Esophagus squamous epithelium (tissue), 5 donors: ENCODE measurements around the gene EGF. TPM values are rescaled to one million over a fixed set of nuclear protein-coding genes. Genes with fewer than 3 reads are reported as not detected.
"Not testable (repeated sequence)": the region's sequence is repeated elsewhere in the genome, so short reads cannot be mapped to it uniquely, and the experiment has no call there.

Experiments used
- DNase-seq: peaks from one replicate; lab custom pipeline; 2025; lab: John Stamatoyannopoulos, UW
- H3K27ac ChIP-seq, 4 donors: fragments of 200-600 bp; sonication (generic); one replicate each; pipeline ENCODE4 v1.5.1; 2016 to 2019; ENCODE audit warnings: mild to moderate bottlenecking in 1 of 4
- H3K27me3 ChIP-seq, 4 donors: fragments of 200-600 bp; sonication (generic); 1 replicate in 3 of 4; 2 replicates in 1 of 4; pipeline versions ENCODE4 v1.5.1 to v1.6.0; 2017 to 2021; ENCODE audit warnings: antibody characterized with exemption in 1 of 4
- H3K36me3 ChIP-seq, 3 donors: fragments of 200-600 bp; sonication (generic); one replicate each; pipeline ENCODE4 v1.5.1; 2016 to 2019
- H3K4me1 ChIP-seq, 3 donors: fragments of 200-600 bp; sonication (generic); one replicate each; pipeline ENCODE4 v1.5.1; 2017 to 2019
- H3K4me3 ChIP-seq, 4 donors: fragments of 200-600 bp; sonication (generic); 1 replicate in 3 of 4; 2 replicates in 1 of 4; pipeline ENCODE4 v1.5.1; 2016 to 2019; ENCODE audit warnings: mild to moderate bottlenecking in 2 of 4, moderate library complexity in 1 of 4
- H3K9me3 ChIP-seq, 3 donors: fragments of 200-600 bp; sonication (generic); one replicate each; pipeline ENCODE4 v1.5.1; 2016 to 2019
- POLR2A ChIP-seq, 4 donors: fragments of 450-650 bp; IDR thresholded peaks; one replicate each; pipeline ENCODE4 v1.6.1; 2017; ENCODE audit warnings: antibody characterized with exemption in 4 of 4, mild to moderate bottlenecking in 4 of 4, moderate library complexity in 3 of 4
- WGBS, 2 donors: methylation state at CpG; one replicate each; pipeline ENCODE4 v1.1.5; 2018; 5-methylcytosine and 5-hydroxymethylcytosine counted together
- intact Hi-C: fragments of 100-400 bp; cut with DNase I; formaldehyde crosslinking; loops from one replicate; pipeline ENCODE4 v1.15.0; 2022
- total RNA-seq, 4 donors: library from RNA; depleted of rRNA; stranded (reverse); fragments of >200 nt; gene quantifications; one replicate each; pipeline ENCODE4 v1.1.0, GENCODE V29; 2016
- TF ChIP-seq, protein P1 (sequence below), 6 experiments: fragments of 450-650 bp in 4 of 6; fragments of 200-600 bp in 2 of 6; sonication (generic) in 2 of 6; IDR thresholded peaks; one replicate each; pipeline ENCODE4 v1.5.1; 2016 to 2019; ENCODE audit warnings: antibody characterized with exemption in 6 of 6, mild to moderate bottlenecking in 4 of 6, moderate library complexity in 4 of 6
- donor health status: DM: yes; HTN: yes; CAD: no.

Gene EGF
- total RNA-seq, 4 donors from 2014 or later: 0.19 to 0.70 (median 0.47) TPM

DNA sequence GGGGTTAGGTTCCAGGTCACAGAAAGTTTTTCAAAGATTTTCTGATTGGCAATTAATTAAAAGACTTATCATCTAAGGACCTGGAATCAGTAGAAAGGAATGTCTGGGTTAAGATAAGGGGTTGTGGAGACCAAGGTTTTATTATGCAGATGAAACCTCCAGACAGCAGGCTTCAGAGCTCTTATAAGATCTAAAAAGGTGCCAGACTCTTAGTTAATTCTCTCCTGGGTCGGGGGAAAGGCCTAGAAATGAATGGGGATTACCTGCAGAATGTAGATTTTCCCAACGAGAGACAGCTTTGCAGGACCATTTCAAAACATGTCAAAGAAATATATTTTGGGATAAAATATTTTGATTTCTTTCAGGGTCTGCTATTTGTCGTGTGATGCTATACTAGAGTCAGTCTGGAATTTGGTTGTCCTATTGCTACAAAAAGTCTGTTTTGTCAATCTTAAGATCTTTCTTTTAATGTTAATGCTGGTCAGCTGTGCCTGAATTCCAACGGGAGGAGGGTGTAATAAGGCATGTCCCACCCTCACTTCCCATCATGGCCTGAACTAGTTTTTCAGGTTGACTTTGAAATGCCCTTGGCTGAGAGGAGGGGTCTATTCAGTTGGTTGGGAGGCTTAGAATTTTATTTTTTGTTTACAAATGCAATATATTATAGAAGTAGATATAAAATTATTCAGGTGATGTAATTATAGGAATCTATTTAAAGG lies 15.8 kb downstream of the EGF start:
- Histone ChIP-seq H3K27me3 (no peaks in the 10 kb centered on the region), H3K4me1 (peaks cover 0 to 8% (median 0%) of the 10 kb centered on the region in 3 donors), H3K27ac (no peak overlapping the region), H3K4me3 (no peak overlapping the region), H3K9me3 (no peaks in the 10 kb centered on the region), H3K36me3 (no peaks in the 10 kb centered on the region)
- intact Hi-C loops: no loop called here
- no peak for TF ChIP-seq POLR2A (IDR thresholded peaks at IDR 0.05)
- TF ChIP-seq, protein P1, sequence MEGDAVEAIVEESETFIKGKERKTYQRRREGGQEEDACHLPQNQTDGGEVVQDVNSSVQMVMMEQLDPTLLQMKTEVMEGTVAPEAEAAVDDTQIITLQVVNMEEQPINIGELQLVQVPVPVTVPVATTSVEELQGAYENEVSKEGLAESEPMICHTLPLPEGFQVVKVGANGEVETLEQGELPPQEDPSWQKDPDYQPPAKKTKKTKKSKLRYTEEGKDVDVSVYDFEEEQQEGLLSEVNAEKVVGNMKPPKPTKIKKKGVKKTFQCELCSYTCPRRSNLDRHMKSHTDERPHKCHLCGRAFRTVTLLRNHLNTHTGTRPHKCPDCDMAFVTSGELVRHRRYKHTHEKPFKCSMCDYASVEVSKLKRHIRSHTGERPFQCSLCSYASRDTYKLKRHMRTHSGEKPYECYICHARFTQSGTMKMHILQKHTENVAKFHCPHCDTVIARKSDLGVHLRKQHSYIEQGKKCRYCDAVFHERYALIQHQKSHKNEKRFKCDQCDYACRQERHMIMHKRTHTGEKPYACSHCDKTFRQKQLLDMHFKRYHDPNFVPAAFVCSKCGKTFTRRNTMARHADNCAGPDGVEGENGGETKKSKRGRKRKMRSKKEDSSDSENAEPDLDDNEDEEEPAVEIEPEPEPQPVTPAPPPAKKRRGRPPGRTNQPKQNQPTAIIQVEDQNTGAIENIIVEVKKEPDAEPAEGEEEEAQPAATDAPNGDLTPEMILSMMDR (IDR thresholded peaks at IDR 0.05): no peak
- 60 to 66% methylated on average over 4 of the region's 4 CpGs for WGBS, 2 donors
- DNase-seq: no peak

DNA sequence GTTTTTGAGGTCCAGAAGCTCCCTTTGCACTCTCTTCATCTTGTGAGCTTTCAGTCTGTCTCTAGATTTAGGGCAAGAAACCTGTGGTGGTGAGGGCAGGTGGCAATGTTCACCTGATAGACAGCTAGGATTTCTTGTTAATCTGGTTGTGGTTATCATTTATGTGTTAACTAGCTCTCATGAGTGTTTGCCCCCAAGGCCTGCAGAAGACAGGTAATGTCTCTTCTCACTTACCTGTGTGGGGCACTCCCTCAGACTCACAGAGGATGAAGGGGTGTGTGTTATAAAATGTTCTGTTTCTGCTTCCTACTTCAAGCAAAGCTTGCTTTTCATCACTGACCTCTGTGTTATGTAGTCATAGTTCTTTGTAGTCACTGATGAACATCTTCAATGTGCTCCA lies 17.8 kb downstream of the EGF start:
- no peaks in the 10 kb centered on the region for H3K9me3 ChIP-seq
- no peak overlapping the region for H3K27ac ChIP-seq
- no peaks in the 10 kb centered on the region for H3K36me3 ChIP-seq
- peaks cover 0 to 8% (median 0%) of the 10 kb centered on the region in 3 donors for H3K4me1 ChIP-seq
- intact Hi-C loops: no loop called here
- no peak for DNase-seq
- no peak overlapping the region for H3K4me3 ChIP-seq
- no peak for TF ChIP-seq POLR2A (IDR thresholded peaks at IDR 0.05)
- H3K27me3 ChIP-seq: no peaks in the 10 kb centered on the region

DNA sequence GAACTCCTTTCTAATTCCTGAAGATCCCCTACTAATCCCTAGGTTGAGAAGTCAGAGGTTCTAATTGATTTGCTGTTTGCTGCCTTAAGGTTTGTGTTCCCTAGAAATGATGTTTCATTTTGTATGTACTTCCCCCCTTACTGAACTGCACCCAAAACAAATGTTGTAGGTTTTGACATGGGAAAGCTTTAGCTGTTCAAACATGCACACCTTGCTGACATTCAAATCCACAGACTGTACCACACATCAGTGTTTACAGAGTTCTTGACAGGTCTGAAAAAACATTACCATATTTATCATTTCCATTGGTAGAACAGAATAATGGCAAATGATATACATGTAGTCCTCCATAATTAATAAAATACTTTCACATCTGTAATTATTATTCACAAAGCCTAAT lies 18.2 kb downstream of the EGF start:
- no peak for DNase-seq
- Histone ChIP-seq H3K4me1 (peaks cover 0 to 8% (median 0%) of the 10 kb centered on the region in 3 donors), H3K36me3 (no peaks in the 10 kb centered on the region), H3K27ac (no peak overlapping the region), H3K27me3 (no peaks in the 10 kb centered on the region), H3K4me3 (no peak overlapping the region), H3K9me3 (no peaks in the 10 kb centered on the region)
- intact Hi-C loops: no loop called here
- no peak for TF ChIP-seq POLR2A (IDR thresholded peaks at IDR 0.05)
- TF ChIP-seq, protein P1 (IDR thresholded peaks at IDR 0.05): no peak

DNA sequence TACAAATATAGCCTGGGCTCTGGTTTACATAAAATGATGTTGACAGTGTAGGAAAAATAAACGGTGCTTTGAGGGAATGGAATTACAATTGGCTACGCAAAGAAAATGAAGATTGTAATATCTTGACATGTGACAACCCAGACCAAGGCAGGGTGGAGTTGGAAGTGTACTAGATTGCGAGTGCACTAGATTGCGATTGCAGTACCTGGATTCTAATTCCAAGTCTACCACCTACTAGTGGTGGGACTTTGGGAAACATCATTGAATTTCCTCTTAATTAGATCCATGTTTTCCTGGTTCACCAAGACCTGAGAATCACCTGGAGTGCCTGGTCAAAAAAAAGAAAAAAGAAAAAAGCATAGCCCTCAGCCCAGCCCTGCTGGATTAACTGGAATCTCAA lies 18.6 kb downstream of the EGF start:
- H3K4me1 ChIP-seq: peaks cover 0 to 8% (median 0%) of the 10 kb centered on the region in 3 donors
- DNase-seq: no peak
- H3K4me3 ChIP-seq: no peak overlapping the region
- no peaks in the 10 kb centered on the region for H3K27me3 ChIP-seq
- H3K36me3 ChIP-seq: no peaks in the 10 kb centered on the region
- H3K9me3 ChIP-seq: no peaks in the 10 kb centered on the region
- no peak for TF ChIP-seq POLR2A (IDR thresholded peaks at IDR 0.05)
- no peak overlapping the region for H3K27ac ChIP-seq
- 77 to 81% methylated on average over 4 of the region's 4 CpGs for WGBS, 2 donors
- intact Hi-C loops: no loop called here

DNA sequence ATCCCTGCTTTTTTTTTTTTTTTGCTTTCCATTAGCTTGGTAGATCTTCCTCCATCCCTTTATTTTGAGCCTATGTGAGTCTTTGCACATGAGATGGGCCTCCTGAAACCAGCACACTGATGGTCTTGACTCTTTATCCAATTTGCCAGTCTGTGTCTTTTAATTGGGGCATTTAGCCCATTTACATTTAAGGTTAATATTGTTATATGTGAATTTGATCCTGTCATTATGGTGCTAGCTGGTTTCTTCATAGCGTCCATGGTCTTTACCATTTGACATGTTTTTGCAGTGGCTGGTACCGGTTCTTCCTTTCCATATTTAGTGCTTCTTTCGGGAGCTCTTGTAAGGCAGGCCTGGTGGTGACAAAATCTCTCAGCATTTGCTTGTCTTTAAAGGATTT lies 24.7 kb downstream of the EGF start:
- intact Hi-C loops, H3K27me3 ChIP-seq, DNase-seq, H3K4me3 ChIP-seq, H3K27ac ChIP-seq, H3K36me3 ChIP-seq, H3K4me1 ChIP-seq, H3K9me3 ChIP-seq: not testable (repeated sequence)
- 78 to 91% methylated on average over 3 of the region's 3 CpGs for WGBS, 2 donors

DNA sequence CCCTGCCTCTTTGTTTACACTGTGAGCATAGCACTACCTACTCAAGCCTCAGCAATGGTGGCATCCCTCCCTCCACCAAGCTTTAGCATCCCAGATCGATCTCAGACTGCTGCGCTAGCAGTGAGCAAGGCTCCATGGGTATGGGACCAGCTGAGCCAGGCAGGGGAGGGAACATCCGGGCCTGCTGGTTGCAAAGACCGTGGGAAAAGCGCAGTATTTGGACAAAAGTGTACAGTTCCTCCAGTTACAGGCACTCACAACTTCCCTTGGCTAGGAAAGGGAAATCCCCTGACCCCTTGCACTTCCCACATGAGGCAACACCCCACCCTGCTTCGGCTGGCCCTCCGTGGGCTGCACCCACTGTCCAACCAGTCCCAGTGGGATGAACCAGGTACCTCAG lies 26.5 kb downstream of the EGF start:
- intact Hi-C loops: no loop called here
- Histone ChIP-seq H3K9me3 (no peaks in the 10 kb centered on the region), H3K27ac (no peak overlapping the region), H3K4me1 (no peaks in the 10 kb centered on the region), H3K36me3 (no peaks in the 10 kb centered on the region), H3K27me3 (no peaks in the 10 kb centered on the region), H3K4me3 (no peak overlapping the region)
- no peak for DNase-seq
- 77 to 81% methylated on average over 4 to 5 of the region's 7 CpGs for WGBS, 2 donors
- TF ChIP-seq, protein P1 (IDR thresholded peaks at IDR 0.05): no peak
- no peak for TF ChIP-seq POLR2A (IDR thresholded peaks at IDR 0.05)
